Measurements from ENCODE around the gene RAMACL.
A peak's percentile ranks its signal among the peaks of the same experiment; 100 is the strongest.

The RAMACL gene

GRCh38 chr6:166617359-166617758, 30.9 kb upstream of the RAMACL start:
- DNase-seq: no peak

GRCh38 chr6:166616261-166617238, 30.1 kb upstream of the RAMACL start:
- DNase-seq: no peak

- DNase-seq: peak; percentile 63
Observed at GRCh38 chr6:166615059-166615770, 28.7 kb upstream of the RAMACL start.

GRCh38 chr6:166614589-166614988, 28.1 kb upstream of the RAMACL start:
- DNase-seq: no peak

GRCh38 chr6:166614171-166614583, 27.7 kb upstream of the RAMACL start:
- no peak for DNase-seq

- no peak for DNase-seq
Observed at GRCh38 chr6:166613027-166613426, 26.5 kb upstream of the RAMACL start.

- no peak for DNase-seq
Observed at GRCh38 chr6:166612471-166612881, 26.0 kb upstream of the RAMACL start.

- no peak for DNase-seq
Observed at GRCh38 chr6:166611631-166612030, 25.2 kb upstream of the RAMACL start.

GRCh38 chr6:166610069-166610468, 23.6 kb upstream of the RAMACL start:
- DNase-seq: no peak

- no peak for DNase-seq
Observed at GRCh38 chr6:166608774-166609173, 22.3 kb upstream of the RAMACL start.

- no peak for DNase-seq
Observed at GRCh38 chr6:166605752-166606151, 19.3 kb upstream of the RAMACL start.

GRCh38 chr6:166604911-166605310, 18.4 kb upstream of the RAMACL start:
- no peak for DNase-seq

- DNase-seq: no peak
Observed at GRCh38 chr6:166604328-166604727, 17.9 kb upstream of the RAMACL start.

- peak; percentile 38 for DNase-seq
Observed at GRCh38 chr6:166603043-166603690, 16.7 kb upstream of the RAMACL start.

GRCh38 chr6:166601956-166602355, 15.5 kb upstream of the RAMACL start:
- no peak for DNase-seq

- DNase-seq: no peak
Observed at GRCh38 chr6:166600931-166601330, 14.5 kb upstream of the RAMACL start.

- no peak for DNase-seq
Observed at GRCh38 chr6:166599205-166599604, 12.7 kb upstream of the RAMACL start.

- DNase-seq: peak; percentile 91
Observed at GRCh38 chr6:166598441-166599138, 12.1 kb upstream of the RAMACL start.

- no peak for DNase-seq
Observed at GRCh38 chr6:166597711-166598440, 11.4 kb upstream of the RAMACL start.

GRCh38 chr6:166596776-166597507, 10.5 kb upstream of the RAMACL start:
- DNase-seq: no peak

GRCh38 chr6:166595949-166596348, 9.5 kb upstream of the RAMACL start:
- DNase-seq: no peak
